Measurements from ENCODE around the gene ZEB1. TPM values are rescaled to one million over a fixed set of nuclear protein-coding genes. Genes with fewer than 3 reads are reported as not detected.
"Not testable (repeated sequence)": the region's sequence is repeated elsewhere in the genome, so short reads cannot be mapped to it uniquely, and the experiment has no call there.

The ZEB1 gene
- total RNA-seq, 1 experiment from 2014 or later = 0.39 TPM

DNA sequence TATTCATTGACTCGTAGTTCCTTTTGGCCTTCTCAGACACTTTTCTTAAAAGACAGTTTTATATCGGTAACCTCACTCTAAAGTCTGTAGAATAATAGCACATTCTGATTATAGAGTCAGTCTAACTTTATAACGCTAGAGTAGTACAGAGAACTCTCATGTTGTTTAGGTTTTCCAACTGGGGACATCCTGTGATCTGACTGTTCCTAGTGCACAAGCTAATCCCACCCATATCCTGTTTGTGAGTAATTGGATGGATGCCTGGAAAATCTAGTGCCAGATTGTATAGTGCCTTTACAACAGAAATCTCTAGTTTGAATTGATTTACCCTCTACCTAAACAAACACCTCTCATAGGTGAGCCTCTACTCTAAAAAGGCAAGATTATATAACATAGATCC lies 107.4 kb downstream of the ZEB1 start:
- H3K9me3 Mint-ChIP-seq = peaks cover 7 to 11% of the 10 kb centered on the region in 2 experiments; a peak in 4 of 5 replicates
- H4K20me1 ChIP-seq (ENCODE audit: control insufficient read depth, insufficient read depth, insufficient read length) = no peaks in the 10 kb centered on the region
- no peak overlapping the region for H3K4me3 Mint-ChIP-seq
- no peak overlapping the region for H3K56ac ChIP-seq (ENCODE audit: insufficient read length, low read depth, low read length)
- no peaks in the 10 kb centered on the region for H3K79me1 ChIP-seq (ENCODE audit: insufficient read depth, low read depth, low read length, poor library complexity, severe bottlenecking)
- H4K91ac ChIP-seq (ENCODE audit: insufficient read length, low read depth, low read length) = no peak overlapping the region
- WGBS (ENCODE audit: extremely low coverage, insufficient read length, low lambda C conversion rate) = no CpG with 5 or more reads among the region's 3 CpGs
- no peak overlapping the region for H3K4ac ChIP-seq (ENCODE audit: low read depth, low read length)
- H4K8ac ChIP-seq (replicated peaks; ENCODE audit: insufficient read length, low read depth, low read length) = no peak overlapping the region
- no peaks in the 10 kb centered on the region for H3K23me2 ChIP-seq (ENCODE audit: insufficient read length, low read depth, low read length, poor library complexity, severe bottlenecking)
- H3K9ac ChIP-seq (ENCODE audit: extremely low read depth, insufficient read length, low read length) = no peak overlapping the region
- no peaks in the 10 kb centered on the region for H3K4me1 Mint-ChIP-seq
- H3K4me1 ChIP-seq (ENCODE audit: insufficient read depth, low read length) = no peaks in the 10 kb centered on the region; the same call in 1 of the 2 replicates
- no peak overlapping the region for H3K27ac Mint-ChIP-seq
- no peak overlapping the region for H2BK5ac ChIP-seq (ENCODE audit: insufficient read length, low read length)
- no peak overlapping the region for H2AK5ac ChIP-seq (ENCODE audit: insufficient read length, low read length)
- no peaks in the 10 kb centered on the region for H3K9me3 ChIP-seq (ENCODE audit: control insufficient read depth, low read depth, low read length)
- H3K14ac ChIP-seq (ENCODE audit: insufficient read depth, low read length) = no peak overlapping the region
- no peaks in the 10 kb centered on the region; the same call in 1 of the 2 replicates for H3K27me3 Mint-ChIP-seq (ENCODE audit: low read depth)
- H3K23ac ChIP-seq (ENCODE audit: insufficient read length, low read depth, low read length) = no peak overlapping the region
- no peak overlapping the region for H3K18ac ChIP-seq (ENCODE audit: insufficient read length, low read depth, low read length)
- DNase-seq = no peak
- H4K5ac ChIP-seq (ENCODE audit: insufficient read length, low read depth, low read length) = no peak overlapping the region
- no peaks in the 10 kb centered on the region for H3K27me3 ChIP-seq (ENCODE audit: insufficient read depth, low read length)
- no peak overlapping the region for H2BK20ac ChIP-seq (ENCODE audit: low read depth, low read length, poor library complexity, severe bottlenecking)
- no peak overlapping the region for H2BK120ac ChIP-seq (ENCODE audit: low read depth, low read length, poor library complexity, severe bottlenecking)
- H3K79me2 ChIP-seq (ENCODE audit: insufficient read depth, low read length) = no peaks in the 10 kb centered on the region
- TF ChIP-seq, protein P1, sequence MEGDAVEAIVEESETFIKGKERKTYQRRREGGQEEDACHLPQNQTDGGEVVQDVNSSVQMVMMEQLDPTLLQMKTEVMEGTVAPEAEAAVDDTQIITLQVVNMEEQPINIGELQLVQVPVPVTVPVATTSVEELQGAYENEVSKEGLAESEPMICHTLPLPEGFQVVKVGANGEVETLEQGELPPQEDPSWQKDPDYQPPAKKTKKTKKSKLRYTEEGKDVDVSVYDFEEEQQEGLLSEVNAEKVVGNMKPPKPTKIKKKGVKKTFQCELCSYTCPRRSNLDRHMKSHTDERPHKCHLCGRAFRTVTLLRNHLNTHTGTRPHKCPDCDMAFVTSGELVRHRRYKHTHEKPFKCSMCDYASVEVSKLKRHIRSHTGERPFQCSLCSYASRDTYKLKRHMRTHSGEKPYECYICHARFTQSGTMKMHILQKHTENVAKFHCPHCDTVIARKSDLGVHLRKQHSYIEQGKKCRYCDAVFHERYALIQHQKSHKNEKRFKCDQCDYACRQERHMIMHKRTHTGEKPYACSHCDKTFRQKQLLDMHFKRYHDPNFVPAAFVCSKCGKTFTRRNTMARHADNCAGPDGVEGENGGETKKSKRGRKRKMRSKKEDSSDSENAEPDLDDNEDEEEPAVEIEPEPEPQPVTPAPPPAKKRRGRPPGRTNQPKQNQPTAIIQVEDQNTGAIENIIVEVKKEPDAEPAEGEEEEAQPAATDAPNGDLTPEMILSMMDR (conservative IDR thresholded peaks at IDR 0.05) = no peak
- no peak overlapping the region for H2BK15ac ChIP-seq (ENCODE audit: low read depth, low read length)
- peaks cover 0 to 11% (median 3%) of the 10 kb centered on the region in 3 experiments; a peak in 2 of 7 replicates for H3K36me3 Mint-ChIP-seq (ENCODE audit: insufficient read depth in 1 of 3, low read depth in 3 of 3)
- H2AFZ ChIP-seq (ENCODE audit: low read length) = no peak overlapping the region
- no peak overlapping the region for H3T11ph ChIP-seq (ENCODE audit: low read length)
- H3K4me2 ChIP-seq (ENCODE audit: insufficient read depth, insufficient read length, low read length) = no peak overlapping the region
- no peak overlapping the region for H3K27ac ChIP-seq (ENCODE audit: insufficient read length, low read depth, low read length)
- H2BK12ac ChIP-seq (ENCODE audit: insufficient read length, low read depth, low read length) = no peak overlapping the region

DNA sequence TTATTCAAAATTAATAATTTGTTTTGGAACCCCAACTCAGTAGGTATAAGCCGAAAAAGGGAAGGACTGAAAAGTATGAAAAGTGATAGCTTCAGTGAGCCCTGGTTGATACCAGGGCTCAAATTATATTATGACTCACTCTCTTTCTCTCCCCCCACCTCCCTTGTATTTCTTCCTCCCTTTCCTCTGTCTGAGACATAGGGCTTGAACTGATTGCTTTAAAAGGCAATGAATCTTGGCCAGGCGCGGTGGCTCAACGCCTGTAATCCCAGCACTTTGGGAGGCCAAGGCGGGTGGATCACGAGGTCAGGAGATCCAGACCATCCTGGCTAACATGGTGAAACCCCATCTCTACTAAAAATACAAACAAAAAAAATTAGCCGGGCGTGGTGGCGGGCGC lies 108.3 kb downstream of the ZEB1 start:
- H4K91ac ChIP-seq (ENCODE audit: insufficient read length, low read depth, low read length); H2AFZ ChIP-seq (ENCODE audit: low read length); H3K56ac ChIP-seq (ENCODE audit: insufficient read length, low read depth, low read length); H3K4me1 ChIP-seq (ENCODE audit: insufficient read depth, low read length); H3K4me3 Mint-ChIP-seq; H3K27ac ChIP-seq (ENCODE audit: insufficient read length, low read depth, low read length); H3K79me1 ChIP-seq (ENCODE audit: insufficient read depth, low read depth, low read length, poor library complexity, severe bottlenecking); H4K8ac ChIP-seq (replicated peaks; ENCODE audit: insufficient read length, low read depth, low read length); H3K79me2 ChIP-seq (ENCODE audit: insufficient read depth, low read length); H2BK5ac ChIP-seq (ENCODE audit: insufficient read length, low read length); H3K9ac ChIP-seq (ENCODE audit: extremely low read depth, insufficient read length, low read length); H2BK120ac ChIP-seq (ENCODE audit: low read depth, low read length, poor library complexity, severe bottlenecking); H3K4me2 ChIP-seq (ENCODE audit: insufficient read depth, insufficient read length, low read length); H2BK20ac ChIP-seq (ENCODE audit: low read depth, low read length, poor library complexity, severe bottlenecking); H3T11ph ChIP-seq (ENCODE audit: low read length); H3K27ac Mint-ChIP-seq; H3K23me2 ChIP-seq (ENCODE audit: insufficient read length, low read depth, low read length, poor library complexity, severe bottlenecking); H3K18ac ChIP-seq (ENCODE audit: insufficient read length, low read depth, low read length); H3K27me3 ChIP-seq (ENCODE audit: insufficient read depth, low read length); H3K27me3 Mint-ChIP-seq (ENCODE audit: low read depth); DNase-seq; H2BK15ac ChIP-seq (ENCODE audit: low read depth, low read length); H3K14ac ChIP-seq (ENCODE audit: insufficient read depth, low read length); H2BK12ac ChIP-seq (ENCODE audit: insufficient read length, low read depth, low read length); H2AK5ac ChIP-seq (ENCODE audit: insufficient read length, low read length); H4K5ac ChIP-seq (ENCODE audit: insufficient read length, low read depth, low read length); H3K9me3 ChIP-seq (ENCODE audit: control insufficient read depth, low read depth, low read length); H3K4me1 Mint-ChIP-seq; H4K20me1 ChIP-seq (ENCODE audit: control insufficient read depth, insufficient read depth, insufficient read length); H3K4ac ChIP-seq (ENCODE audit: low read depth, low read length); H3K23ac ChIP-seq (ENCODE audit: insufficient read length, low read depth, low read length): not testable (repeated sequence)
- no CpG with 5 or more reads among the region's 10 CpGs for WGBS (ENCODE audit: extremely low coverage, insufficient read length, low lambda C conversion rate)
- peaks cover 7 to 11% of the 10 kb centered on the region in 2 experiments; a peak in 4 of 5 replicates for H3K9me3 Mint-ChIP-seq
- H3K36me3 Mint-ChIP-seq (ENCODE audit: insufficient read depth in 1 of 3, low read depth in 3 of 3) = peaks cover 0 to 11% (median 3%) of the 10 kb centered on the region in 3 experiments; a peak in 2 of 7 replicates
